HepG2 (cell line): ENCODE data around the gene GRIN2C. TPM values are rescaled to one million over a fixed set of nuclear protein-coding genes. Genes with fewer than 3 reads are reported as not detected.

Experiments used
- HNF4A ChIP-seq: sonication (generic); formaldehyde crosslinking; IDR thresholded peaks from 2 replicates; pipeline ENCODE4 v1.4.0; 2020; ENCODE audit warnings: missing genetic modification reagents
- IRF2 ChIP-seq: IDR thresholded peaks from 2 replicates; pipeline ENCODE4 v1.6.1; 2018; ENCODE audit warnings: missing genetic modification reagents, missing compliant biosample characterization
- SIN3A ChIP-seq: IDR thresholded peaks from 2 replicates; pipeline ENCODE4 v1.6.1; 2011; ENCODE audit warnings: low read depth, mild to moderate bottlenecking, control low read depth, low read length, borderline replicate concordance
- SUZ12 ChIP-seq: fragments of 150-350 bp; IDR thresholded peaks from 2 replicates; pipeline ENCODE4 v1.6.1; 2014; ENCODE audit warnings: low read depth, low read length
- polyA plus RNA-seq, 8 experiments: library from polyadenylated mRNA; depleted of rRNA in 3 of 8; stranded (reverse) in 7 of 8; unstranded in 1 of 8; fragments of >200 nt; fragmentation: Illumina TruSeq in 4 of 8; extraction: Trizol in 4 of 8; gene quantifications; 2 replicates each; pipeline versions ENCODE4 v1.2.1 to v1.2.3, GENCODE V29; 2011 to 2016; ENCODE audit warnings: low read depth in 4 of 8, missing spikeins in 1 of 8, mixed read lengths in 1 of 8; ENCODE audit not compliant: insufficient read depth in 1 of 8
- total RNA-seq, 5 experiments: library from RNA; depleted of rRNA; stranded (reverse); fragments of >200 nt; fragmentation: Illumina TruSeq; extraction: Trizol; gene quantifications; 2 replicates each; pipeline ENCODE4 v1.2.3, GENCODE V29; 2016; ENCODE audit warnings: low read depth in 1 of 5
- TF ChIP-seq, protein P1 (sequence below): sonication (generic); formaldehyde crosslinking; conservative IDR thresholded peaks from 2 replicates; pipeline ENCODE4 v1.8.0; 2022; ENCODE audit warnings: missing genetic modification reagents
- TF ChIP-seq, protein P2 (sequence below): sonication (generic); formaldehyde crosslinking; IDR thresholded peaks from 2 replicates; pipeline ENCODE4 v1.5.1; 2020; ENCODE audit warnings: mild to moderate bottlenecking, missing genetic modification reagents, moderate library complexity
- TF ChIP-seq, protein P3 (sequence below): sonication (generic); formaldehyde crosslinking; IDR thresholded peaks from 2 replicates; pipeline ENCODE4 v1.8.1; 2022; ENCODE audit warnings: low read depth, mild to moderate bottlenecking, missing genetic modification reagents
- TF ChIP-seq, protein P4 (sequence below): sonication (generic); formaldehyde crosslinking; IDR thresholded peaks from 2 replicates; pipeline ENCODE4 v1.4.0; 2020; ENCODE audit warnings: mild to moderate bottlenecking, missing genetic modification reagents

The GRIN2C gene
- total and polyA plus RNA-seq, 2 of the 13 experiments (the other 11 are each of a cell fraction or from before 2014, with no cell fraction given) = 0.03 to 0.11 TPM

DNA sequence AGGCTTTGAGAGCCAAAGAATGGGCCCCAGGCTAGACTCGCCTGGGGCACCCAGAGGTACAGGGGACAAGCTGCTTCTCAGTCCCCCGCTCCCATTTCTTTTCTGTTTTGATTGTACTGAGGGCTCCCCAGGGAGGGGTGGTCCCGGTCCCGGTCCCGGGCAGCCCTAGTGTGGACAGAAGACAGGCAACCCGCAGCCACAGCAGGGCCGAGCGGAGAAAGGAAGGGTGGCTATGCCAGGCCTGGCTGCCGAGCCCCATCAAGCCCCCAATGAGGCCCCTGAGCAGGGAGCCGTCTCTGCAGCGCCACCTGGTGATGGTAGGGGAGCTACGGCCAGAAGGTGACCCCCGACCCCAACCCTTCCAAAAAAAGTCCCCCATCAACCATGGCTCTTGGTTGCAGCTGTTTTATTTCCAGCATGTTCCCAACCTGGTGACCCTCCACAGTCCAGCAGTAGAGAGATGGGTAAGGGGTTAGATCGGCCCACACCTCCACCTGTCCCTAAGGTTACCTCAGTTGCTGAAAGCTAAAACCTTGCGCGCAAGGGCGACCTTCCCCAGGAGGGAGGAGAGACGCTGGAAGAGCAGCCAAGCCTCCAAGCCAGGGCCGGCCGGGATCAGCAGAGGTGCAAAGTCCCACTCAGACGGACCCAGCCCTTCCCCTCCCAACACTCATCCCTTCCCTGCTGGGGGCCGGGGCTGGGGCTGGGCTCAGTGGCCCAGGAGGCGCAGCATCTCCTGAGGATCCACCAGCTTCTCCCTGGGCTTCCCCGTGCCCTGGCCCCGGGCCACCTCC, 2.6 kb upstream of the GRIN2C start (continued):
- TF ChIP-seq, protein P1, sequence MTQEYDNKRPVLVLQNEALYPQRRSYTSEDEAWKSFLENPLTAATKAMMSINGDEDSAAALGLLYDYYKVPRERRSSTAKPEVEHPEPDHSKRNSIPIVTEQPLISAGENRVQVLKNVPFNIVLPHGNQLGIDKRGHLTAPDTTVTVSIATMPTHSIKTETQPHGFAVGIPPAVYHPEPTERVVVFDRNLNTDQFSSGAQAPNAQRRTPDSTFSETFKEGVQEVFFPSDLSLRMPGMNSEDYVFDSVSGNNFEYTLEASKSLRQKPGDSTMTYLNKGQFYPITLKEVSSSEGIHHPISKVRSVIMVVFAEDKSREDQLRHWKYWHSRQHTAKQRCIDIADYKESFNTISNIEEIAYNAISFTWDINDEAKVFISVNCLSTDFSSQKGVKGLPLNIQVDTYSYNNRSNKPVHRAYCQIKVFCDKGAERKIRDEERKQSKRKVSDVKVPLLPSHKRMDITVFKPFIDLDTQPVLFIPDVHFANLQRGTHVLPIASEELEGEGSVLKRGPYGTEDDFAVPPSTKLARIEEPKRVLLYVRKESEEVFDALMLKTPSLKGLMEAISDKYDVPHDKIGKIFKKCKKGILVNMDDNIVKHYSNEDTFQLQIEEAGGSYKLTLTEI = no peak
- TF ChIP-seq, protein P2, sequence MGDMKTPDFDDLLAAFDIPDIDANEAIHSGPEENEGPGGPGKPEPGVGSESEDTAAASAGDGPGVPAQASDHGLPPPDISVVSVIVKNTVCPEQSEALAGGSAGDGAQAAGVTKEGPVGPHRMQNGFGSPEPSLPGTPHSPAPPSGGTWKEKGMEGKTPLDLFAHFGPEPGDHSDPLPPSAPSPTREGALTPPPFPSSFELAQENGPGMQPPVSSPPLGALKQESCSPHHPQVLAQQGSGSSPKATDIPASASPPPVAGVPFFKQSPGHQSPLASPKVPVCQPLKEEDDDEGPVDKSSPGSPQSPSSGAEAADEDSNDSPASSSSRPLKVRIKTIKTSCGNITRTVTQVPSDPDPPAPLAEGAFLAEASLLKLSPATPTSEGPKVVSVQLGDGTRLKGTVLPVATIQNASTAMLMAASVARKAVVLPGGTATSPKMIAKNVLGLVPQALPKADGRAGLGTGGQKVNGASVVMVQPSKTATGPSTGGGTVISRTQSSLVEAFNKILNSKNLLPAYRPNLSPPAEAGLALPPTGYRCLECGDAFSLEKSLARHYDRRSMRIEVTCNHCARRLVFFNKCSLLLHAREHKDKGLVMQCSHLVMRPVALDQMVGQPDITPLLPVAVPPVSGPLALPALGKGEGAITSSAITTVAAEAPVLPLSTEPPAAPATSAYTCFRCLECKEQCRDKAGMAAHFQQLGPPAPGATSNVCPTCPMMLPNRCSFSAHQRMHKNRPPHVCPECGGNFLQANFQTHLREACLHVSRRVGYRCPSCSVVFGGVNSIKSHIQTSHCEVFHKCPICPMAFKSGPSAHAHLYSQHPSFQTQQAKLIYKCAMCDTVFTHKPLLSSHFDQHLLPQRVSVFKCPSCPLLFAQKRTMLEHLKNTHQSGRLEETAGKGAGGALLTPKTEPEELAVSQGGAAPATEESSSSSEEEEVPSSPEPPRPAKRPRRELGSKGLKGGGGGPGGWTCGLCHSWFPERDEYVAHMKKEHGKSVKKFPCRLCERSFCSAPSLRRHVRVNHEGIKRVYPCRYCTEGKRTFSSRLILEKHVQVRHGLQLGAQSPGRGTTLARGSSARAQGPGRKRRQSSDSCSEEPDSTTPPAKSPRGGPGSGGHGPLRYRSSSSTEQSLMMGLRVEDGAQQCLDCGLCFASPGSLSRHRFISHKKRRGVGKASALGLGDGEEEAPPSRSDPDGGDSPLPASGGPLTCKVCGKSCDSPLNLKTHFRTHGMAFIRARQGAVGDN (CRISPR knock-in tag) = peak; percentile 61
- TF ChIP-seq IRF2 (CRISPR knock-in tag) = 0 out of 2 replicates have a peak, but pooled peaks have one; percentile 24
- no peak for TF ChIP-seq SIN3A
- peak; percentile 64; the same call in 1 of the 2 replicates for TF ChIP-seq HNF4A
- TF ChIP-seq SUZ12 = 0 out of 2 replicates have a peak, but pooled peaks have one; percentile 3
- TF ChIP-seq, protein P3, sequence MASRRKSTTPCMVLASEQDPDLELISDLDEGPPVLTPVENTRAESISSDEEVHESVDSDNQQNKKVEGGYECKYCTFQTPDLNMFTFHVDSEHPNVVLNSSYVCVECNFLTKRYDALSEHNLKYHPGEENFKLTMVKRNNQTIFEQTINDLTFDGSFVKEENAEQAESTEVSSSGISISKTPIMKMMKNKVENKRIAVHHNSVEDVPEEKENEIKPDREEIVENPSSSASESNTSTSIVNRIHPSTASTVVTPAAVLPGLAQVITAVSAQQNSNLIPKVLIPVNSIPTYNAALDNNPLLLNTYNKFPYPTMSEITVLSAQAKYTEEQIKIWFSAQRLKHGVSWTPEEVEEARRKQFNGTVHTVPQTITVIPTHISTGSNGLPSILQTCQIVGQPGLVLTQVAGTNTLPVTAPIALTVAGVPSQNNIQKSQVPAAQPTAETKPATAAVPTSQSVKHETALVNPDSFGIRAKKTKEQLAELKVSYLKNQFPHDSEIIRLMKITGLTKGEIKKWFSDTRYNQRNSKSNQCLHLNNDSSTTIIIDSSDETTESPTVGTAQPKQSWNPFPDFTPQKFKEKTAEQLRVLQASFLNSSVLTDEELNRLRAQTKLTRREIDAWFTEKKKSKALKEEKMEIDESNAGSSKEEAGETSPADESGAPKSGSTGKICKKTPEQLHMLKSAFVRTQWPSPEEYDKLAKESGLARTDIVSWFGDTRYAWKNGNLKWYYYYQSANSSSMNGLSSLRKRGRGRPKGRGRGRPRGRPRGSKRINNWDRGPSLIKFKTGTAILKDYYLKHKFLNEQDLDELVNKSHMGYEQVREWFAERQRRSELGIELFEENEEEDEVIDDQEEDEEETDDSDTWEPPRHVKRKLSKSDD (CRISPR knock-in tag) = 0 out of 2 replicates have a peak, but pooled peaks have one; percentile 41
- TF ChIP-seq, protein P4, sequence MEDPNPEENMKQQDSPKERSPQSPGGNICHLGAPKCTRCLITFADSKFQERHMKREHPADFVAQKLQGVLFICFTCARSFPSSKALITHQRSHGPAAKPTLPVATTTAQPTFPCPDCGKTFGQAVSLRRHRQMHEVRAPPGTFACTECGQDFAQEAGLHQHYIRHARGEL (CRISPR knock-in tag) = 0 out of 2 replicates have a peak, but pooled peaks have one; percentile 9
